Amniotic stem cell (primary cell): Measurements from ENCODE around the gene CLEC10A.
"Not testable (repeated sequence)": the region's sequence is repeated elsewhere in the genome, so short reads cannot be mapped to it uniquely, and the experiment has no call there.

Experiments
- DNase-seq: peaks from one replicate; lab custom pipeline; 2025; lab: John Stamatoyannopoulos, UW

The CLEC10A gene

DNA sequence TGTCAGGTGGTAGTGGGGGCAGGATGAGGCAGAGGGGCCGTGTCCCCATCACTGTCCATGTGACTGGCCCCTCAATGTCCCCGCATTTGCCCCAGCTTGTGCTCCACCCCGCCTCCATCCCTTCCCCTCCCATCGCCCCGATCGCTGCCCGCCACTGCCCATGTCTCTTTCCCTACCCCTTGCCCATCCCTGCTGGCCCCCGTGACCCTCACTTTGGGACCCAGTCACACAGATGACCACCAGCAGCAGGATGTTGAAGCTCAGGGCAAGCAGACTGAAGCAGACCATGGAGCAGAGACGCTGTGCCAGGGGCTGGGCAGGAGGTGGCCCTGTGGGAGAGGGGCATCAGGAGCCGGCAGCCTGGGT, 28.5 kb upstream of the CLEC10A start:
- no peak for DNase-seq

DNA sequence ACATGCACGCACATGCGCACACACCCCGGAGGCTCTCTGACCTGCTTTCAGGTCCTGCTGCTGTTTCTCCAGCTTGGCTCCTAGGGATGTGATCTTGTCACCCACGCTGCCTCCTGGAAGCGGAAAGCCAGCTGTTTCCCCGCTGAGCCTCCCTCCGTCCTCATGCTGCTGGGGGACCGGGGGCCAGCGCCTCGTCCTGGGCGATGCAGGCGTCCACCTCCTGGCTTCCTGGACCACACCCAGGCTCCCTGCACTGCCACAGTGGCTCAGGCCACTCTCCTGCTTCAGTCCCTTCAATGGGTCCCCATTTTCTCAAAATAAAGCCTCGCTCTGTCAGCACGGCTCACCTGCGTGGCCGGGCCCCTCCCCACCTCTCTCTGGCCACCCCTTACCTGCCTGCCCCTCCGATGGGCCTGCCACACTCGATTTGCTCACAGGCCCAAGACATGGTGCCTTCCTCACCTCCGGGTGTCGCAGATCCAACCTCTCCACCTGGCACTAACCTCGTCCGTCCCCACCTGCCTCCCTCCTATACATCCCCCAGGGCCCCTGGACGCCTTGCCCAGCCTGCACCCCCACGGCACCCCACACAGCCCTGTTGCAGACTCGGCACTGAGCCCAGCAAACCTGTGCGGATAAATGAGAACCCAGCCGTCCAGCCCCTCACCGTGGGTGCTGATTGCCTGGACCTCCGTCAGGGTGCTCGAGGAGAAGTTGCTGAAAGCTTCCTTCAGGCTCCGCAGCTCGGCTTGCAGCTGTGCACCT, 27.9 kb upstream of the CLEC10A start:
- no peak for DNase-seq

GRCh38 chr17:7107012-7107754, 27.1 kb upstream of the CLEC10A start:
- no peak for DNase-seq

DNA sequence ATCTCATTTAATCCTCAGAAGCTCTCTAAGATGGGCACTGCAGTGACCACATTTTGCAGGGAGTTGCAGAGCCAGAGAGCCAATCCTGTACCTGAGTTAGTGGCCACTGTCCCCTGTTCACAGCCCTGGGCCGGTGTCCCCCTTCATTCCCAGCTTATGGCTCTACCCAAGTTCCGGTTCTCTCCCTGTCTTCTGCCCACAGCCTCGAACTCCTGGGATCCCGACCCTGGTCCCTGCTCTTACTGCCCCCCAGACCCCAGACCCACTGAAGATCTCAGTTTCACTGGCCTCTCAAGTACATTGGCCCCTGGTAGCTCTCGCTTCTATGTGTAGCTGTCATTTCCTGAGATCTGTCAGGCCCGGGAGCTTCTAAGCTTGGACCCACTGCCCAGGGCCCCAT, 22.4 kb upstream of the CLEC10A start:
- DNase-seq, result no peak

DNA sequence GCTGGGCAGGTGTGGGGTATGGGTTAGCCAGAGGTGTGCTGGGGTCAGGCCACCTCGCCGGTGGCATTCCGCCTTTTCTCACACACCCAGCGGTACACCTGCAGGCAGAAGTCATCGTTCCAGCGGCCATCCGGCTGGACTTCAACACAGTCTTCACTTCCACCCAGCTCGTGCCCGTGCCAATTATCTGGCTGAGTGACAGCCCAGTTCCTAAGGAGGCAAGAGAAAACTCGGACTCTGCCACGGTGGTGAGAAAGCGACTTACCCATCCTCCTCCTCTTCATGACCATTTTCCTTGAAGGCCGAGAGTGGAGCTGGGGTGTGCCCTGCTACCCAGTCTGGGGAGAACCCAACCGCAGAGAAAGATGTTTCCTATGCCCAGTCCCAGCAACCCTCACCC, 21.5 kb upstream of the CLEC10A start:
- no peak for DNase-seq

DNA sequence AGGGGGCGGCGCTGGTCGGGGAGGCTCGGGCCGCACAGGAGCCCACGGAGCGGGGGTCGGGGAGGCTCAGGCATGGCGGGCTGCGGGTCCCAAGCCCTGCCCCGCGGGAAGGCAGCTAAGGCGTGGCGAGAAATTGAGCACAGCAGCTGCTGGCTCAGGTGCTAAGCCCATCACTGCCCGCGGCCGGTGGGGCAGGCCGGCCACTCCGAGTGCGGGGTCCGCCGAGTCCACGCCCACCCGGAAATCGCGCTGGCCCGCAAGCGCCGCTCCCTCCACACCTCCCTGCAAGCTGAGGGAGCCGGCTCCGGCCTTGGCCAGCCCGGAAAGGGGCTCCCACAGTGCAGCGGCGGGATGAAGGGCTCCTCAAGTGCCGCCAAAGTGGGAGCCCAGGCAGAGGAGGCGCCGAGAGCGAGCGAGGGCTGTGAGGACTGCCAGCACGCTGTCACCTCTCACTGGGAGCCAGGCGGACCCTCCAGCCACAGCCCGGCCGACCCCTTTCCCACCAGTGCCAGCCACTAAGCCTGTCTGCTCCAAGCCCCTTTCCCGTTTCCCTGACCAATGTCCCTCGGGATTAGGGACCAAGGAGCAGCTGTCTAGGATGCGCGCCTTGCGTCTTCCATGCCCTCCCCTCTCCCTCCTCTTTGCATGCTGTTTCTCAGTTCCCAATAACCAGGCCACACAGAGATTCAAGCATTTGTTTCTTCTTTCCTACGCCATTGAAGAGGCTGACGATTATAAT, 20.8 kb upstream of the CLEC10A start:
- not testable (repeated sequence) for DNase-seq

DNA sequence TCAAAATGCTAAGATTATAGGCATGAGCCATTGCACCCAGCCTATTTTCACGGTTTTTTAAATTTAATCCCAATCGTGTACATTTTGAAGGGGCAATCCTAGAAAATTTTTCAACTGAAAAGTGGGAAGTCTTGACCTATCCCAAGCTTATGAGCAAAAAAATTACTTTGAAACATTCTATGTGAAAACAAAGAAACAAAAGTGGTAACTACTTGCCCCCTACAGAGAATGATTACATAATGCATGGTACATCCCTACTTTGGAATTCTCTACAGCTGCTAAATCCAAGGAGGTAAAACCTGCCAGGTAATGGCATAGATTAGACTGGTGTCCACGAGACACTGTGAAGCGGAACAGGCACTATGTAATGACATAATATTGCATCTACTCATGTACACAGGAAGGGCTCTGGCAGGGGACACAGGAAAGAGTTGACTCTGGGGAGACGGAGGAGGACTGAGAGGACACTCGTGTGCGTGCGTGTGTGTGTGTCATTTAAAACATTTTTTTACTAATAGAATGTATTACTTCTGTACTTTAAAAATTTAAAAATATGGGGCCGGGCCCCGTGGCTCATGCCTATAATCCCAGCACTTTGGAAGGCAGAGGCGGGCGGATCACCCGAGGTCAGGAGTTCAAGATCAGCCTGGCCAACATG, 18.9 kb upstream of the CLEC10A start:
- no peak for DNase-seq

- no peak for DNase-seq
Observed at GRCh38 chr17:7097940-7098339, 17.9 kb upstream of the CLEC10A start.

GRCh38 chr17:7095625-7096024, 15.6 kb upstream of the CLEC10A start:
- no peak for DNase-seq

DNA sequence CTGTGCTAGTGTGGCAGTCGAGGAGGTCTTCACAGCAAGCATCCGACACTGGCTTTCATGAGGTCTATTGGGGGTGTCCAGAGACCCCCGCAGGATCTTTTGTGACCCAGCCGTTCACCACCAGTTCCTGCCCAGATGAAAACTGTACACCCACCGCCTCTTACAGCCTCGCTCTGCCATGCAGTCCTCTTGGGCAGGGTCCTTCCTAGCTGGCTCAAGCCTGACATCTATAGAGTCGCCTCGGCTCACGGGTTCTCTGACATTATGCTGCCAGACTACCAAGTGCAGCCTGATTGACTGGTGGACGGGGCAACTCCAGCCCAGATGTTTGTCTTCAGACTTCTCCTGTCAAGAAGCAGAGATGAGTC, 14.6 kb upstream of the CLEC10A start:
- no peak for DNase-seq

DNA sequence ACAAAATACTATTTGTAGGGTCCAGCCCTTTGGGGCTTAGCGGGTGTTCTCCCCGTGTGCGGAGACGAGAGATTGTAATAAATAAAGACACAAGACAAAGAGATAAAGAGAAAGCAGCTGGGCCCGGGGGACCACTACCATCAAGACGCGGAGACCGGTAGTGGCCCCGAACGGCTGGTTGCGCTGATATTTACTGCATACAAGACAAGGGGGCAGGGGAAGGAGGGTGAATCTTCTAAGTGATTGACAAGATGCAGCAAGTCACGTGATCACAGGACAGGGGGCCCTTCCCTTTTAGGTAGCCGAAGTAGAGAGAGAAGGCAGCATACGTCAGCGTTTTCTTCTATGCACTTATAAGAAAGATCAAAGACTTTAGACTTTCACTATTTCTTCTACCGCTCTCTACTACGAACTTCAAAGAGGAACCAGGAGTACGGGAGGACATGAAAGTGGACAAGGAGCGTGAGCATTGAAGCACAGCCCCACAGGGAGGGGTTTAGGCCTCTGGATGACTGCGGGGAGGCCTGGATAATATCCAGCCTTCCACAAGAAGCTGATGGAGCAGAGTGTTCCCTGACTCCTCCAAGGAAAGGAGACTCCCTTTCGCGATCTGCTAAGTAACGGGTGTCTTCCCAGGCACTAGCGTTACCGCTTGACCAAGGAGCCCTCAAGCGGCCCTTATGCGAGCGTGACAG, 11.4 kb upstream of the CLEC10A start:
- DNase-seq, result not testable (repeated sequence)

- DNase-seq, result not testable (repeated sequence)
Observed at GRCh38 chr17:7089570-7089969, 9.5 kb upstream of the CLEC10A start.

- not testable (repeated sequence) for DNase-seq
Observed at GRCh38 chr17:7088442-7088841, 8.4 kb upstream of the CLEC10A start.

DNA sequence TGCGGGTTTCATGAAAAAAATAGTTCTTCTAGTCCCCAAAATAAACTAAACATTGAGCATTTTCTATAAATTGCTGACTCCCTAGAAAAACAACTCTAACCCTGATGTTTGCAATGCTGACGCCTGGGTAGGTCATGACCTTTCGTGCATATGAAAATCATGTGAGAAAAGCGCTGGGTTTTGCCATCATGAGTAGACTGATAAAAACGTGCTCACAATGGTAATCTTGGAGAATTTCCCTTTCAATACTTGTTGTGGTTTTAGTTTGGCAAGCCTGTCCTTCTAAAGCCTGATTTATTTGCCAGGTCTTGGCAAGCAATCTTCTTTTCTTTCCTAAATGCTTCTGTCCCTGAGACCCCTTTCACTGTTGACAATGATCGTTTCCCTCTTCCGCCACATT, 4.0 kb upstream of the CLEC10A start:
- DNase-seq, result no peak

DNA sequence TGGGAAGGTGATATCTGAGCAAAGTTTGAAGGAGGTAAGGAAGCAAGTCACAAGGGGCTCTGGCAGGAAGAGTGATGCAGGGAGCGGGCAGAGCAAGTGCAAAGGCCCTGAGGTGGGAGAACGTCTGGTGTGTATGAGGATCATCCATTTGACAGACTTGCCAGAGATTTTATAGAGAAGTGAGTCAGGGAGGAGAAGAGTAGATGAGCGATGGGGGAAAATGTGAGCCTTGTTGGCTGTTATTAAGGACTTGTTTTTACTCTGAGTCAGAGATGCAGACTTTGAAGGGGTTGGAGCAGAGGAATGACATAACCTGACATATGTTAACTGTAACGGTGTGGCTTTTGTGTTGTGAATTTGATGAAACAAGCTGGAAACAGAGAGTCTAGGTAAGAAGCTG, 3.5 kb upstream of the CLEC10A start:
- DNase-seq, result no peak

- no peak for DNase-seq
Observed at GRCh38 chr17:7081341-7082062, 1.5 kb upstream of the CLEC10A start.

DNA sequence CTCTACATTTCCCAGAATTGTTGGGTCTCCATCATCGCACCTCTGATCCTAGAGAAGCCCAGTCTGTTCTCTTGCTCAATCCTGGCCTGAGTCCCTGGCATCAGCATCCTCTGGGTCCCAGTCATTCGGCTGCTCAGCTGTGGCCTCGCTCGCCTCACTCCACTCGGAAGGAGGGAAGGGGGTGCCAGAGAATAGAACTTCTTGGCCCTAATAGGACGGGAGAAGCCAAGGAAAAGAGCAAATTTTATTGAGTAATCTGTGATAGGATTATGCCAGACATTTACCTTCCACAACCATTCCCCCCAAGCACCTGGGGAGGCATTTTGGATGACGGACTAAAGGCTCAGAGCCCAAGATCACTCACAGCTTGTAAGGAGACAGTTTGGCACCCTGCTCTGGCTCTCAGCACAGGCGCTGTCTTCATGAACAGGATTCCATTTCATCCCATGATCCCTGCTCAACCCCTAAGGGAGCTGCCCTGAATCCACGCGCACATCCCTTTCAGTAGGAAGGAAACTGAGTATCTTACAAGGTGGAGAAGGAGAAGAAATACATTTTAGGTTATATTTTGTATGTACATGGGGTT, 498 bp upstream of the CLEC10A start:
- no peak for DNase-seq

DNA sequence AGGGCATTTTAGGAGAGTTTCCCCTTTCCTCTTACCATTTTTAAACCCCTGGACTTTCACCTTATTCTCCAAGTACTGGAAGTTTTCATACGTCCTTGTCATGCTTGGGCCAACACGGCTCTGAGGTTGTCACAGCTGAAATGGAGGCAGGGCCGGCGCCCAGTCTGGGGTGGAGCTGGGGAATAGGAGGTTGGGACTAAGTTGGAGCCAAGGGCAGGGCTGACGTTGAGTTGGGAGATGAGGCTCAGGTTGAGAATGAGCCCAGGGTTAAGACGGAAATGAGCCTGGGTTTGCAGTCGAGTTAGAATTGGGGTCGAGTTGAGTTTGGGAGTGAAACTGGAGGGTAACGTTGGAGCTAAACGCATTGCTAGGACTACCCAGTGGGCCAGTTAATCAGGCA, 1.3 kb downstream of the CLEC10A start:
- DNase-seq, result no peak

- no peak for DNase-seq
Observed at GRCh38 chr17:7077911-7078546, 2.0 kb downstream of the CLEC10A start.

- DNase-seq, result no peak
Observed at GRCh38 chr17:7074931-7075330, 5.1 kb downstream of the CLEC10A start.
